GM12872 (cell line): ENCODE data around the gene INSIG1.

Experiments
- CTCF ChIP-seq: IDR thresholded peaks from 3 replicates; pipeline ENCODE4 v1.5.1; 2011; ENCODE audit warnings: low read depth, mild to moderate bottlenecking, low read length, moderate library complexity; ENCODE audit not compliant: insufficient read depth

The INSIG1 gene

GRCh38 chr7:155306673-155307470, 9.2 kb downstream of the INSIG1 start:
- no peak for TF ChIP-seq CTCF

- TF ChIP-seq CTCF: no peak
Observed at GRCh38 chr7:155308330-155309020, 10.8 kb downstream of the INSIG1 start.

GRCh38 chr7:155309021-155309338, 11.3 kb downstream of the INSIG1 start:
- no peak for TF ChIP-seq CTCF

- TF ChIP-seq CTCF: no peak
Observed at GRCh38 chr7:155310425-155311114, 12.9 kb downstream of the INSIG1 start.

GRCh38 chr7:155311826-155312537, 14.3 kb downstream of the INSIG1 start:
- no peak for TF ChIP-seq CTCF

- no peak for TF ChIP-seq CTCF
Observed at GRCh38 chr7:155312633-155313032, 15.0 kb downstream of the INSIG1 start.

- TF ChIP-seq CTCF: no peak
Observed at GRCh38 chr7:155313096-155313495, 15.4 kb downstream of the INSIG1 start.
